Neural crest cell (in vitro differentiated cells): Measurements from ENCODE around the gene DNAJB9. TPM values are rescaled to one million over a fixed set of nuclear protein-coding genes. Genes with fewer than 3 reads are reported as not detected.

Experiments
- DNase-seq: peaks from one replicate; pipeline ENCODE4 v3.0.0; 2021; ENCODE audit warnings: low read depth, mixed read lengths, low spot score
- H3K27ac Mint-ChIP-seq: one replicate; pipeline ENCODE4 v1.8.0; 2021; ENCODE audit warnings: mild to moderate bottlenecking, mixed read lengths; ENCODE audit not compliant: unreplicated experiment
- H3K27me3 Mint-ChIP-seq: 2 replicates; pipeline ENCODE4 v1.8.0; 2021; ENCODE audit warnings: low read depth, mild to moderate bottlenecking, mixed read lengths
- H3K36me3 Mint-ChIP-seq: 2 replicates; pipeline ENCODE4 v1.8.0; 2021; ENCODE audit warnings: low read depth, mild to moderate bottlenecking, mixed read lengths
- H3K4me1 Mint-ChIP-seq: 2 replicates; pipeline ENCODE4 v1.8.0; 2021; ENCODE audit warnings: mixed read lengths
- H3K4me3 Mint-ChIP-seq: one replicate; pipeline ENCODE4 v1.8.0; 2021; ENCODE audit warnings: mild to moderate bottlenecking, mixed read lengths
- H3K9me3 Mint-ChIP-seq: 2 replicates; pipeline ENCODE4 v1.8.0; 2021; ENCODE audit warnings: mixed read lengths
- CTCF ChIP-seq: fragments of 200-600 bp; sonication (generic); conservative IDR thresholded peaks from 2 replicates; pipeline ENCODE4 v1.5.0; 2021; ENCODE audit warnings: antibody characterized with exemption, mild to moderate bottlenecking
- total RNA-seq: library from RNA; stranded (reverse); gene quantifications from 2 replicates; pipeline ENCODE4 v1.2.1, GENCODE V29; 2021

DNAJB9 gene
- total RNA-seq, 1 donor from 2014 or later = 9.5 TPM

- DNase-seq = no peak
Observed at GRCh38 chr7:108598153-108598552, 28.5 kb downstream of the DNAJB9 start.

GRCh38 chr7:108598914-108599580 lies 29.4 kb downstream of the DNAJB9 start:
- no peak overlapping the region for H3K4me3 Mint-ChIP-seq
- no peak for TF ChIP-seq CTCF
- H3K27me3 Mint-ChIP-seq = no peaks in the 10 kb centered on the region
- H3K9me3 Mint-ChIP-seq = no peaks in the 10 kb centered on the region
- H3K36me3 Mint-ChIP-seq = no peaks in the 10 kb centered on the region
- peaks cover 25% of the 10 kb centered on the region for H3K4me1 Mint-ChIP-seq
- H3K27ac Mint-ChIP-seq = no peak overlapping the region
- no peak for DNase-seq

More at GRCh38 chr7:108598153-108598552, 28.5 kb downstream of the DNAJB9 start:
- no peaks in the 10 kb centered on the region for H3K27me3 Mint-ChIP-seq
- H3K9me3 Mint-ChIP-seq = no peaks in the 10 kb centered on the region
- H3K4me3 Mint-ChIP-seq = no peak overlapping the region
- H3K4me1 Mint-ChIP-seq = peaks cover 25% of the 10 kb centered on the region
- no peak for TF ChIP-seq CTCF
- H3K36me3 Mint-ChIP-seq = no peaks in the 10 kb centered on the region
- H3K27ac Mint-ChIP-seq = no peak overlapping the region

- H3K4me1 Mint-ChIP-seq = peaks cover 25% of the 10 kb centered on the region
- TF ChIP-seq CTCF = no peak
- no peak for DNase-seq
- no peaks in the 10 kb centered on the region for H3K27me3 Mint-ChIP-seq
- no peak overlapping the region for H3K4me3 Mint-ChIP-seq
- H3K9me3 Mint-ChIP-seq = no peaks in the 10 kb centered on the region
- no peaks in the 10 kb centered on the region for H3K36me3 Mint-ChIP-seq
- H3K27ac Mint-ChIP-seq = no peak overlapping the region
Observed at GRCh38 chr7:108600399-108600798, 30.7 kb downstream of the DNAJB9 start.

GRCh38 chr7:108603656-108604306 lies 34.1 kb downstream of the DNAJB9 start:
- no peak for TF ChIP-seq CTCF
- peaks cover 10% of the 10 kb centered on the region for H3K4me1 Mint-ChIP-seq
- no peaks in the 10 kb centered on the region for H3K36me3 Mint-ChIP-seq
- no peaks in the 10 kb centered on the region for H3K9me3 Mint-ChIP-seq
- H3K27ac Mint-ChIP-seq = no peak overlapping the region
- DNase-seq = no peak
- no peak overlapping the region for H3K4me3 Mint-ChIP-seq
- H3K27me3 Mint-ChIP-seq = no peaks in the 10 kb centered on the region

- Mint-ChIP-seq H3K9me3 (no peaks in the 10 kb centered on the region), H3K4me1 (peaks cover 3% of the 10 kb centered on the region), H3K27me3 (no peaks in the 10 kb centered on the region), H3K4me3 (no peak overlapping the region), H3K36me3 (no peaks in the 10 kb centered on the region), H3K27ac (no peak overlapping the region)
- no peak for DNase-seq
- no peak for TF ChIP-seq CTCF
Observed at GRCh38 chr7:108604307-108605077, 34.8 kb downstream of the DNAJB9 start.
